ES-I3 (cell line): Measurements from ENCODE around the gene CDH11.

Experiments
- H3K36me3 ChIP-seq: 2 replicates; pipeline ENCODE4 v1.6.1; 2013; ENCODE audit warnings: mild to moderate bottlenecking, low read length, control low read depth, moderate library complexity; ENCODE audit not compliant: insufficient read depth
- H3K4me1 ChIP-seq: 2 replicates; pipeline ENCODE4 v1.6.1; 2013; ENCODE audit warnings: mild to moderate bottlenecking, control low read depth, low read length; ENCODE audit not compliant: insufficient read depth
- H3K9ac ChIP-seq: 2 replicates; pipeline ENCODE4 v1.6.1; 2013; ENCODE audit warnings: low read depth, mild to moderate bottlenecking, low read length, moderate library complexity
- H3K9me3 ChIP-seq: 2 replicates; pipeline ENCODE4 v1.6.1; 2013; ENCODE audit warnings: mild to moderate bottlenecking, low read length, moderate library complexity; ENCODE audit not compliant: control insufficient read depth, insufficient read depth

Gene CDH11

GRCh38 chr16:65069766-65070165 is 52.1 kb downstream of the CDH11 start:
- no peaks in the 10 kb centered on the region for H3K9me3 ChIP-seq
- no peaks in the 10 kb centered on the region for H3K36me3 ChIP-seq
- peaks cover 25% of the 10 kb centered on the region for H3K4me1 ChIP-seq
- no peak overlapping the region for H3K9ac ChIP-seq

- Histone ChIP-seq H3K4me1 (peaks cover 25% of the 10 kb centered on the region), H3K9ac (no peak overlapping the region), H3K9me3 (no peaks in the 10 kb centered on the region), H3K36me3 (no peaks in the 10 kb centered on the region)
Measured at GRCh38 chr16:65069065-65069464, 52.8 kb downstream of the CDH11 start.

GRCh38 chr16:65068151-65068740 is 53.6 kb downstream of the CDH11 start:
- Histone ChIP-seq H3K9ac (no peak overlapping the region), H3K36me3 (no peaks in the 10 kb centered on the region), H3K9me3 (no peaks in the 10 kb centered on the region), H3K4me1 (peaks cover 25% of the 10 kb centered on the region)

GRCh38 chr16:65066651-65067050 is 55.2 kb downstream of the CDH11 start:
- Histone ChIP-seq H3K4me1 (peaks cover 25% of the 10 kb centered on the region), H3K9ac (no peak overlapping the region), H3K36me3 (no peaks in the 10 kb centered on the region), H3K9me3 (no peaks in the 10 kb centered on the region)

- Histone ChIP-seq H3K9ac (no peak overlapping the region), H3K36me3 (no peaks in the 10 kb centered on the region)
Measured at GRCh38 chr16:65065031-65065430, 56.8 kb downstream of the CDH11 start.

GRCh38 chr16:65064131-65064530 is 57.7 kb downstream of the CDH11 start:
- H3K9ac ChIP-seq = no peak overlapping the region
- H3K9me3 ChIP-seq = no peaks in the 10 kb centered on the region
- H3K4me1 ChIP-seq = peaks cover 11% of the 10 kb centered on the region; the same call in 1 of the 2 replicates
- no peaks in the 10 kb centered on the region for H3K36me3 ChIP-seq

More at GRCh38 chr16:65065031-65065430, 56.8 kb downstream of the CDH11 start:
- H3K4me1 ChIP-seq = peaks cover 13% of the 10 kb centered on the region
- H3K9me3 ChIP-seq = no peaks in the 10 kb centered on the region

GRCh38 chr16:65062736-65063583 is 58.9 kb downstream of the CDH11 start:
- Histone ChIP-seq H3K4me1 (0 out of 2 replicates have a peak, but pooled peaks cover 4% of the 10 kb centered on the region), H3K9me3 (no peaks in the 10 kb centered on the region), H3K9ac (no peak overlapping the region), H3K36me3 (no peaks in the 10 kb centered on the region)

GRCh38 chr16:65061935-65062518 is 59.8 kb downstream of the CDH11 start:
- H3K4me1 ChIP-seq = 0 out of 2 replicates have a peak, but pooled peaks cover 4% of the 10 kb centered on the region

GRCh38 chr16:65061263-65061662 is 60.6 kb downstream of the CDH11 start:
- Histone ChIP-seq H3K36me3 (no peaks in the 10 kb centered on the region), H3K4me1 (0 out of 2 replicates have a peak, but pooled peaks cover 4% of the 10 kb centered on the region), H3K9me3 (no peaks in the 10 kb centered on the region), H3K9ac (no peak overlapping the region)

More at GRCh38 chr16:65061935-65062518, 59.8 kb downstream of the CDH11 start:
- no peaks in the 10 kb centered on the region for H3K9me3 ChIP-seq
- no peak overlapping the region for H3K9ac ChIP-seq
- H3K36me3 ChIP-seq = no peaks in the 10 kb centered on the region

- Histone ChIP-seq H3K9me3 (no peaks in the 10 kb centered on the region), H3K4me1 (no peaks in the 10 kb centered on the region), H3K36me3 (no peaks in the 10 kb centered on the region), H3K9ac (no peak overlapping the region)
Measured at GRCh38 chr16:65059406-65059980, 62.4 kb downstream of the CDH11 start.

GRCh38 chr16:65057184-65057583 is 64.7 kb downstream of the CDH11 start:
- Histone ChIP-seq H3K36me3 (no peaks in the 10 kb centered on the region), H3K9me3 (no peaks in the 10 kb centered on the region), H3K4me1 (no peaks in the 10 kb centered on the region), H3K9ac (no peak overlapping the region)

GRCh38 chr16:65054457-65054856 is 67.4 kb downstream of the CDH11 start:
- Histone ChIP-seq H3K36me3 (no peaks in the 10 kb centered on the region), H3K9ac (no peak overlapping the region), H3K9me3 (no peaks in the 10 kb centered on the region), H3K4me1 (no peaks in the 10 kb centered on the region)

GRCh38 chr16:65049679-65050078 is 72.2 kb downstream of the CDH11 start:
- no peaks in the 10 kb centered on the region for H3K36me3 ChIP-seq
- H3K9me3 ChIP-seq = no peaks in the 10 kb centered on the region
- H3K4me1 ChIP-seq = no peaks in the 10 kb centered on the region
- no peak overlapping the region for H3K9ac ChIP-seq

- no peaks in the 10 kb centered on the region for H3K9me3 ChIP-seq
- H3K36me3 ChIP-seq = no peaks in the 10 kb centered on the region
- H3K4me1 ChIP-seq = no peaks in the 10 kb centered on the region
- H3K9ac ChIP-seq = no peak overlapping the region
Measured at GRCh38 chr16:65045961-65046360, 75.9 kb downstream of the CDH11 start.
